Osteoblast (primary cell): ENCODE results near the gene COL4A2. TPM values are rescaled to one million over a fixed set of nuclear protein-coding genes. Genes with fewer than 3 reads are reported as not detected.

Source experiments
- DNase-seq: peaks from one replicate; pipeline ENCODE4 v3.0.0; 2011; ENCODE audit warnings: low spot score, mixed read lengths; ENCODE audit not compliant: insufficient read length; ENCODE audit errors: missing footprints
- H2AFZ ChIP-seq: 2 replicates; pipeline ENCODE4 v1.6.0; 2011; ENCODE audit warnings: mild to moderate bottlenecking, low read length
- H3K27ac ChIP-seq: 2 replicates; pipeline ENCODE4 v1.5.1; 2011; ENCODE audit warnings: mild to moderate bottlenecking, low read depth, low read length, moderate library complexity
- H3K27me3 ChIP-seq: 2 replicates; pipeline ENCODE4 v1.6.0; 2012; ENCODE audit warnings: mild to moderate bottlenecking, control low read depth, inconsistent platforms, low read length, moderate library complexity; ENCODE audit not compliant: insufficient read depth
- H3K36me3 ChIP-seq: 2 replicates; pipeline ENCODE4 v1.5.1; 2011; ENCODE audit warnings: mild to moderate bottlenecking, low read length, control low read depth, moderate library complexity; ENCODE audit not compliant: insufficient read depth
- H3K4me1 ChIP-seq: 2 replicates; pipeline ENCODE4 v1.5.1; 2011; ENCODE audit warnings: mild to moderate bottlenecking, low read length, control low read depth, moderate library complexity; ENCODE audit not compliant: insufficient read depth
- H3K4me2 ChIP-seq: 2 replicates; pipeline ENCODE4 v1.6.0; 2011; ENCODE audit warnings: mild to moderate bottlenecking, low read length; ENCODE audit not compliant: insufficient read depth
- H3K4me3 ChIP-seq: fragments of 200-600 bp; sonication (generic); 3 replicates; pipeline ENCODE4 v1.5.1; 2012; ENCODE audit warnings: mild to moderate bottlenecking, low read length, inconsistent platforms; ENCODE audit not compliant: insufficient read depth
- H3K79me2 ChIP-seq: 2 replicates; pipeline ENCODE4 v1.6.0; 2012; ENCODE audit warnings: mild to moderate bottlenecking, low read length, control low read depth, inconsistent platforms; ENCODE audit not compliant: insufficient read depth
- H3K9me3 ChIP-seq: 2 replicates; pipeline ENCODE4 v1.5.1; 2011; ENCODE audit warnings: low read depth, low read length, control low read depth
- H4K20me1 ChIP-seq: 2 replicates; pipeline ENCODE4 v1.6.0; 2012; ENCODE audit warnings: mild to moderate bottlenecking, low read length, control low read depth; ENCODE audit not compliant: insufficient read depth
- total RNA-seq: library from RNA; depleted of rRNA; stranded (reverse); fragments of >200 nt; gene quantifications from 2 replicates; pipeline ENCODE4 v1.2.3, GENCODE V29; 2012
- TF ChIP-seq, protein P1 (sequence below): IDR thresholded peaks from 2 replicates; pipeline ENCODE4 v1.5.1; 2011; ENCODE audit warnings: mild to moderate bottlenecking, low read depth, low read length, moderate library complexity; ENCODE audit errors: extremely low read depth

COL4A2 gene
- total RNA-seq, 1 donor = 267 TPM

DNA sequence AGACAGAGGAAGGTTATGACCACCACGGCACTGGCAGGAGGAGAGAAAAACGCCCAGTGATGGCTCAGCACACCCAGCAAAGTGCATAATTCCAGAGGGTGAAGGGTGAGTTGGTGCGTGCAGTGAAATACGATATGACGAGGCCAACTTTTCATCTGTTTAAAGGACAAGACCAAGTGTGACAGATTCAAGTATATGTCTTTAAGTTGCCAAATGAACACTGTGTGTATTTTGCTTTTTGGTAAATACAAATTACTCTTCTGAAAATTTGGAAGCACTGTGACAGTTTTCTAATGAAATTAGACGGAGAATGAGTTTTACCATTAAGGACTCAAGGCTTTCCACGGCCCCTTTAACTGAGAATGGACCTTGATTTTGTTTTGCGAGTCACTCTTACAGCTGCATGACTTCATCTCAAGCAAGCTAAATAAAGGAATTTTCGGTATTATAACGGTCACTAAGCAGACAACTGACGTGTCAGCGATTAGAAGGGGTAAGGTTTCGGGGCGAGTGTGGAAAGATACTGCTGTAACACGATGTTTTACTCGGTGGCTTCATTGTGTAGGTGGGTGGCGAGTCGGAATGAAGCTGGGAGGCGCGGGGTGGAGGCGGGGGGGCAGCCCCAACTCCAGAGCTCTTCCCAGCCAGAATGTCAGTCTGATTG, 22.8 kb downstream of the COL4A2 start:
- H3K4me2 ChIP-seq = peak overlapping the region; percentile 52
- peaks cover 68% of the 10 kb centered on the region for H3K4me1 ChIP-seq
- H4K20me1 ChIP-seq = peaks cover 13% of the 10 kb centered on the region
- peak overlapping the region; percentile 38 for H3K4me3 ChIP-seq
- peak; percentile 83 for DNase-seq
- H3K79me2 ChIP-seq = peaks cover 70% of the 10 kb centered on the region
- H3K36me3 ChIP-seq = peaks cover 32% of the 10 kb centered on the region
- H3K9me3 ChIP-seq = no peaks in the 10 kb centered on the region
- TF ChIP-seq, protein P1, sequence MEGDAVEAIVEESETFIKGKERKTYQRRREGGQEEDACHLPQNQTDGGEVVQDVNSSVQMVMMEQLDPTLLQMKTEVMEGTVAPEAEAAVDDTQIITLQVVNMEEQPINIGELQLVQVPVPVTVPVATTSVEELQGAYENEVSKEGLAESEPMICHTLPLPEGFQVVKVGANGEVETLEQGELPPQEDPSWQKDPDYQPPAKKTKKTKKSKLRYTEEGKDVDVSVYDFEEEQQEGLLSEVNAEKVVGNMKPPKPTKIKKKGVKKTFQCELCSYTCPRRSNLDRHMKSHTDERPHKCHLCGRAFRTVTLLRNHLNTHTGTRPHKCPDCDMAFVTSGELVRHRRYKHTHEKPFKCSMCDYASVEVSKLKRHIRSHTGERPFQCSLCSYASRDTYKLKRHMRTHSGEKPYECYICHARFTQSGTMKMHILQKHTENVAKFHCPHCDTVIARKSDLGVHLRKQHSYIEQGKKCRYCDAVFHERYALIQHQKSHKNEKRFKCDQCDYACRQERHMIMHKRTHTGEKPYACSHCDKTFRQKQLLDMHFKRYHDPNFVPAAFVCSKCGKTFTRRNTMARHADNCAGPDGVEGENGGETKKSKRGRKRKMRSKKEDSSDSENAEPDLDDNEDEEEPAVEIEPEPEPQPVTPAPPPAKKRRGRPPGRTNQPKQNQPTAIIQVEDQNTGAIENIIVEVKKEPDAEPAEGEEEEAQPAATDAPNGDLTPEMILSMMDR = no peak
- no peak overlapping the region for H2AFZ ChIP-seq
- H3K27me3 ChIP-seq = no peaks in the 10 kb centered on the region
- peak overlapping the region; percentile 94 for H3K27ac ChIP-seq

DNA sequence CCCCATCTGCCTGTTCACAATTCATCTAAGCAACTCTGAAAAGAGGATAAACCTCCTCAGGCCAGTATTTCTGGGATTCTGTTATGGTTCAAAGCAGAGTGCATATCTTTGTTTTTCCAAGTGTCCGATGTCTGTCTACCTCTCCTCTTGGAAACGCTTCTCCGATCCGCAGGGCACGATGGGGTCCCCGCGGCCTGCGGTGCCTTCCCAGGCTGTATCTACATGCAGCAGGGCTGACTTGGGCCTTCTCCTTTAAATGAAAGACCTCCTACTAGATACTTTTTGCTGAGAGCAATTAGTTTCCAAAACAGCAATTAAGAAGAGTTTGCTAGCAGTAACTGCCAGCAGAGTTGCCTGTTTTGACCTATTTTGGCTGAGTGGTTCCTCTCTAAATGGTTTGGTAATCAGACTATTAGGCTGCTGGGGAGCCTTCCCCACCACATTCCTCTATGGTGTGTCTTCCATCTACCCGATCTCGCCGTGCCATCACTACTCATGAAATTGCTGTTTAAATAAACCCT, 23.5 kb downstream of the COL4A2 start:
- Histone ChIP-seq H3K9me3 (no peaks in the 10 kb centered on the region), H3K4me3 (peak overlapping the region; percentile 38), H3K36me3 (peaks cover 30% of the 10 kb centered on the region), H4K20me1 (peaks cover 12% of the 10 kb centered on the region), H3K27ac (peak overlapping the region; percentile 94), H2AFZ (no peak overlapping the region), H3K79me2 (peaks cover 66% of the 10 kb centered on the region), H3K4me1 (peaks cover 68% of the 10 kb centered on the region), H3K4me2 (peak overlapping the region; percentile 52), H3K27me3 (no peaks in the 10 kb centered on the region)
- DNase-seq = peak; percentile 93
- TF ChIP-seq, protein P1 = no peak

DNA sequence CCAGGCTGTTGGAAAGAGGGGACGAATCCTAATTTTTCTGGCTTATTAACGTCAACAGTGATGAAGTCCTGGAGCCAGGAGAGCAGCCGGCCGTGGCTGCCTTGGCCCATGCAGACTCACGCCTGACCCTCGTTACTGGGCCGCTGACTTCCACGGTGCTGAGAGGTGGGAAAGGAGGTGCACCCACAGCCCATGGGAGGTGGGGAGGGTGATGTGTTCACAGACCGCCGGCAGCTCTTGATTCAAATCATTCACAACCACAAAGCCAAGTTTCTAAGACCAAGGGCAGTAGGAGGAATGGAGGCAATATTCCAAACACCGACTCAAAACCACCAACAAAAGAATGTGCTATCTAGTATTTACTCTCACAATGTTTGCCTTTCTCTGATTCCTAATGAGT, 24.3 kb downstream of the COL4A2 start:
- Histone ChIP-seq H2AFZ (no peak overlapping the region), H3K27me3 (no peaks in the 10 kb centered on the region), H3K4me2 (peak overlapping the region; percentile 52), H4K20me1 (peaks cover 11% of the 10 kb centered on the region), H3K79me2 (peaks cover 67% of the 10 kb centered on the region), H3K9me3 (no peaks in the 10 kb centered on the region), H3K4me3 (peak overlapping the region; percentile 22), H3K36me3 (peaks cover 33% of the 10 kb centered on the region), H3K4me1 (peaks cover 64% of the 10 kb centered on the region), H3K27ac (peak overlapping the region; percentile 94)
- DNase-seq = peak; percentile 84
- TF ChIP-seq, protein P1 = no peak

DNA sequence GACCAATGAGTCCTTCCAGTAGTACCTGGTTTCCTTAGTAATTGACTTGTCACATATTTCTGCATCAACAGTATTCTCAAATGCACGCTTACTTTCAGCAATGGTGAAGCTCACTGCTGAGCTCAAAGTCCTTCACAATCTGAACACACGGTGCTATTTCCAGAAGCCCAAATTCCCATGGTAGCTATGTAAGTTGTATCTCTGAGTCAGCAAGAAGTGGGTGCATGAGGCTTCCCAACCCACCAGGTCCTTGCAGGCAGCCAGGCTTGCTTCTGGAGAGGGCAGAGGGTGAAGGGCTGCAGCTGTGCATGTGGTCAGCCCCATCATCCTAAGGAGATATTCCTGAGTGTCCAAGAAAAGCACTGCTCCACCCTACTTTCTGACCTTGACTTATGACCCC, 25.7 kb downstream of the COL4A2 start:
- Histone ChIP-seq H3K4me1 (peaks cover 58% of the 10 kb centered on the region), H3K27ac (peak overlapping the region; percentile 6)

More for the DNA sequence above, 25.7 kb downstream of the COL4A2 start:
- H3K4me3 ChIP-seq = no peak overlapping the region
- H3K9me3 ChIP-seq = no peaks in the 10 kb centered on the region
- no peak overlapping the region for H3K4me2 ChIP-seq
- TF ChIP-seq, protein P1 = no peak
- no peak overlapping the region for H2AFZ ChIP-seq
- no peaks in the 10 kb centered on the region for H3K27me3 ChIP-seq
- peaks cover 68% of the 10 kb centered on the region for H3K79me2 ChIP-seq
- H3K36me3 ChIP-seq = peaks cover 41% of the 10 kb centered on the region
- peaks cover 13% of the 10 kb centered on the region for H4K20me1 ChIP-seq
- DNase-seq = peak; percentile 85
